Measurements from ENCODE around the gene U2AF1L4.

The U2AF1L4 gene

GRCh38 chr19:35739275-35740107 lies 5.7 kb downstream of the U2AF1L4 start:
- DNase-seq (ENCODE audit: low read depth): no peak
- peak overlapping the region; percentile 65 for H3K4me3 ChIP-seq (ENCODE audit: control insufficient read depth, low read depth, low read length)
- TF ChIP-seq, protein P1, sequence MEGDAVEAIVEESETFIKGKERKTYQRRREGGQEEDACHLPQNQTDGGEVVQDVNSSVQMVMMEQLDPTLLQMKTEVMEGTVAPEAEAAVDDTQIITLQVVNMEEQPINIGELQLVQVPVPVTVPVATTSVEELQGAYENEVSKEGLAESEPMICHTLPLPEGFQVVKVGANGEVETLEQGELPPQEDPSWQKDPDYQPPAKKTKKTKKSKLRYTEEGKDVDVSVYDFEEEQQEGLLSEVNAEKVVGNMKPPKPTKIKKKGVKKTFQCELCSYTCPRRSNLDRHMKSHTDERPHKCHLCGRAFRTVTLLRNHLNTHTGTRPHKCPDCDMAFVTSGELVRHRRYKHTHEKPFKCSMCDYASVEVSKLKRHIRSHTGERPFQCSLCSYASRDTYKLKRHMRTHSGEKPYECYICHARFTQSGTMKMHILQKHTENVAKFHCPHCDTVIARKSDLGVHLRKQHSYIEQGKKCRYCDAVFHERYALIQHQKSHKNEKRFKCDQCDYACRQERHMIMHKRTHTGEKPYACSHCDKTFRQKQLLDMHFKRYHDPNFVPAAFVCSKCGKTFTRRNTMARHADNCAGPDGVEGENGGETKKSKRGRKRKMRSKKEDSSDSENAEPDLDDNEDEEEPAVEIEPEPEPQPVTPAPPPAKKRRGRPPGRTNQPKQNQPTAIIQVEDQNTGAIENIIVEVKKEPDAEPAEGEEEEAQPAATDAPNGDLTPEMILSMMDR (conservative IDR thresholded peaks at IDR 0.05; ENCODE audit: control insufficient read depth, insufficient read depth, low read depth, low read length): no peak

DNA sequence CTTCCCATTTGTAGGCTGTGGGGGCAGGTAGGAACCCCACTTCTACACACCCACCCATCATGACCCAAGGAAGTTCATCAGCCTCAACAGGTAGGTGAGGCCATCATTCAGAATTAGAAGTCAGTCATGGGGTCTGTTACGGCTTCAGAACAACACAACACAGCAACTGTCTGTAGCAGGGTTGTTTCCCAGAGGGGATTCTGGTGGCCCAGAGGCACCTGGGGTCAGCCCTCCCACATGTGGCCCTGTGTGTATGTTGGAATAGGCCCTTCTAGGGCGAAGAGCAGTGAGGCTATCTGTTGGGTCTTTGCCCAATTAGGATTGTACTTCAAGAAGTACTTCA lies 6.4 kb downstream of the U2AF1L4 start:
- peak; percentile 11 for DNase-seq (ENCODE audit: low read depth)
- TF ChIP-seq, protein P1 (conservative IDR thresholded peaks at IDR 0.05; ENCODE audit: control insufficient read depth, insufficient read depth, low read depth, low read length): no peak
- no peak overlapping the region for H3K4me3 ChIP-seq (ENCODE audit: control insufficient read depth, low read depth, low read length)

- no peak overlapping the region for H3K4me3 ChIP-seq (ENCODE audit: control insufficient read depth, low read depth, low read length)
- no peak for DNase-seq (ENCODE audit: low read depth)
- TF ChIP-seq, protein P1 (conservative IDR thresholded peaks at IDR 0.05; ENCODE audit: control insufficient read depth, insufficient read depth, low read depth, low read length): no peak
These were observed 7.0 kb downstream of the U2AF1L4 start for GRCh38 chr19:35738021-35738886.

DNA sequence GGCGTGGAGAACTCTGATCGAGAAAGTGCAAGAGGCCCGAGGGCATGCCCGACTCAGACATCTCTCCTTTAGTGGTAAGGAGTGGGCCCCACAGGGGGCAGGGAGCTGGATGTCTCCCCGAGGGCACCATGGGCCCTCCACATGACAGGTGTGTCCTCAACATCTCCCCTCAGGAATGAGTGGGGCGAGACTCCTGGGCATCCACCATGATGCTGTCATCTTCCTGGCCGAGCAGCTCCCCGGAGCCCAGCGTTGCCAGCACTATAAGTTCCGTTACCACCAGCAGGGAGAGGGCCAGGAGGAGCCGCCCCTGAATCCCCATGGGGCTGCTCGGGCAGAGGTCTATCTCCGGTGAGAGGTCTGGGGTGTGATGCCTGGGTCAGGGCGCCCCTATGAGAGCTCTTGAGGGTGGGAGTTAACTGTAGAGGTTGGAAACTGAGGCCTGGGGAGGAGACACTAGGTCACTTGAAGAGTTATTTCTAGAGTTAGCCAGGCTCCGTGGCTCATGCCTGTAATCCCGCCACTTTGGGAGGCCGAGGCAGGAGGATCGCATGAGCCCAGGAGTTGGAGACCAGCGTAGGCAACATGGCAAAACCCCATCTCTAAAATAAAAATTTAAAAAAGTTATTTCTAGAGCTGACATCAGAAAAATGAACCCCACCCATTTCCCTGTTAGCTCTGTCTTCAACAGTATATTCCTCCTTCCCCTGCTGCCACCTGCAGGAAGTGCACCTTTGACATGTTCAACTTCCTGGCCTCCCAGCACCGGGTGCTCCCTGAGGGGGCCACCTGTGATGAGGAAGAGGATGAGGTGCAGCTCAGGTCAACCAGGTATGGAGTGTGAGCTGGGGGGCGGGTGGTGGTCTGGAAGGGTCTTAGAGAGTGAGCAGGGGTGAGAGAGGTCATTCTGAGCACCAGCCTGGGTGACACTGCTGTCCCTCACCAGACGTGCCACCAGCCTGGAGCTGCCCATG lies 8.0 kb downstream of the U2AF1L4 start:
- TF ChIP-seq, protein P1 (conservative IDR thresholded peaks at IDR 0.05; ENCODE audit: control insufficient read depth, insufficient read depth, low read depth, low read length): no peak
- no peak for DNase-seq (ENCODE audit: low read depth)

GRCh38 chr19:35734889-35735288 lies 10.3 kb downstream of the U2AF1L4 start:
- no peak for DNase-seq (ENCODE audit: low read depth)
- TF ChIP-seq, protein P1 (conservative IDR thresholded peaks at IDR 0.05; ENCODE audit: control insufficient read depth, insufficient read depth, low read depth, low read length): no peak
- no peak overlapping the region for H3K4me3 ChIP-seq (ENCODE audit: control insufficient read depth, low read depth, low read length)

More for the DNA sequence above, 8.0 kb downstream of the U2AF1L4 start:
- H3K4me3 ChIP-seq (ENCODE audit: control insufficient read depth, low read depth, low read length): no peak overlapping the region

DNA sequence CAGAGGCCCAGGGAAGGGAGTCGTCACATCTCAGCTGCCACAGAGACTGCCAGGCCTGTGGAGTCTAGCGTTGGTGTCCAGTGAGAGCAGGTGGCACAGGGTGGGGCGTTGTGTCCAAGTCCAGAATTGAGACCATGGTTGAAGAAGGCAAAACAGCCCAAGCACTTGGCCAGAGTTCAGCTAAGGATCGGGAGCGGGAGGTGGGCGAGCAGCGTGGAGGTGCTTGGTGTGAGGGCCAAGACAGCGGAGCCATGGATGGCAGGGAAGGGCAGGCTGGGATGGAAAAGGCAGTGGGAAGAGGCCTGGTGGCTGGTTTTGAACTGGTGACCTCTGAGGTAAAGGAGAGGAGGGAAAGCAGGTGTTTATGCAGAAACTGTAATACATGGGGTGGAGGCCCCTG lies 10.9 kb downstream of the U2AF1L4 start:
- no peak for DNase-seq (ENCODE audit: low read depth)
- TF ChIP-seq, protein P1 (conservative IDR thresholded peaks at IDR 0.05; ENCODE audit: control insufficient read depth, insufficient read depth, low read depth, low read length): no peak
- no peak overlapping the region for H3K4me3 ChIP-seq (ENCODE audit: control insufficient read depth, low read depth, low read length)
